HG02973 (cell line): ENCODE results near the gene GFI1B.
"Not testable (repeated sequence)": the region's sequence is repeated elsewhere in the genome, so short reads cannot be mapped to it uniquely, and the experiment has no call there.

Experiments used
- ATAC-seq: cut with Tn5 transposase; IDR thresholded peaks from one replicate; pipeline ENCODE4 v1.9.1; 2021; ENCODE audit warnings: moderate library complexity; ENCODE audit not compliant: unreplicated experiment

The GFI1B gene

GRCh38 chr9:132990781-132991180 is 12.3 kb downstream of the GFI1B start:
- no peak for ATAC-seq

GRCh38 chr9:132991351-132992300 is 13.1 kb downstream of the GFI1B start:
- ATAC-seq, result no peak

- ATAC-seq, result no peak
Observed at GRCh38 chr9:132993511-132993939, 15.0 kb downstream of the GFI1B start.

- ATAC-seq, result no peak
Observed at GRCh38 chr9:132994410-132995120, 16.1 kb downstream of the GFI1B start.

- no peak for ATAC-seq
Observed at GRCh38 chr9:132995121-132995420, 16.6 kb downstream of the GFI1B start.

GRCh38 chr9:132995879-132996278 is 17.4 kb downstream of the GFI1B start:
- ATAC-seq, result no peak

- no peak for ATAC-seq
Observed at GRCh38 chr9:132996526-132996925, 18.0 kb downstream of the GFI1B start.

GRCh38 chr9:132997591-132997990 is 19.1 kb downstream of the GFI1B start:
- no peak for ATAC-seq

GRCh38 chr9:132998221-132998620 is 19.7 kb downstream of the GFI1B start:
- not testable (repeated sequence) for ATAC-seq

- no peak for ATAC-seq
Observed at GRCh38 chr9:132998831-132999635, 20.5 kb downstream of the GFI1B start.

- ATAC-seq, result no peak
Observed at GRCh38 chr9:133002147-133003070, 23.9 kb downstream of the GFI1B start.

GRCh38 chr9:133003071-133003461 is 24.6 kb downstream of the GFI1B start:
- no peak for ATAC-seq

- no peak for ATAC-seq
Observed at GRCh38 chr9:133003671-133004090, 25.2 kb downstream of the GFI1B start.

- no peak for ATAC-seq
Observed at GRCh38 chr9:133004091-133004998, 25.9 kb downstream of the GFI1B start.

GRCh38 chr9:133004999-133005760 is 26.7 kb downstream of the GFI1B start:
- no peak for ATAC-seq

- no peak for ATAC-seq
Observed at GRCh38 chr9:133005957-133006356, 27.5 kb downstream of the GFI1B start.

- no peak for ATAC-seq
Observed at GRCh38 chr9:133006731-133007352, 28.3 kb downstream of the GFI1B start.

- ATAC-seq, result no peak
Observed at GRCh38 chr9:133008406-133008805, 29.9 kb downstream of the GFI1B start.
